ENCODE measurements around the gene MYZAP.

The MYZAP gene

GRCh38 chr15:57704441-57704840 lies 112.7 kb downstream of the MYZAP start:
- Histone ChIP-seq H3K27ac (ENCODE audit: low read length) (no peak overlapping the region), H3K36me3 (ENCODE audit: insufficient read depth, low read length) (peaks cover 7% of the 10 kb centered on the region), H4K20me1 (ENCODE audit: insufficient read depth, low read length) (no peaks in the 10 kb centered on the region), H3K27me3 (ENCODE audit: insufficient read depth, low read length, poor library complexity) (peaks cover 3% of the 10 kb centered on the region), H3K4me2 (ENCODE audit: insufficient read depth, low read length) (no peak overlapping the region), H3K9me3 (ENCODE audit: insufficient read depth, low read length, severe bottlenecking) (no peaks in the 10 kb centered on the region), H3K4me1 (ENCODE audit: insufficient read depth, low read length) (peaks cover 47% of the 10 kb centered on the region), H2AFZ (ENCODE audit: low read depth, low read length) (no peak overlapping the region; the same call in 1 of the 2 replicates), H3K9ac (ENCODE audit: low read depth, low read length) (no peak overlapping the region), H3K79me2 (ENCODE audit: insufficient read depth, low read length) (peaks cover 35% of the 10 kb centered on the region), H3K4me3 (ENCODE audit: low read depth in 1 of 2, low read length in 2 of 2) (no peak overlapping the region)
- ATAC-seq (ENCODE audit: insufficient read depth, low read depth) (no peak), DNase-seq (no peak)
- TF ChIP-seq EZH2 (IDR thresholded peaks at IDR 0.05; ENCODE audit: borderline replicate concordance, low read depth, low read length, severe bottlenecking) = no peak
- TF ChIP-seq CTCF (IDR thresholded peaks at IDR 0.05; ENCODE audit: borderline replicate concordance, extremely low read depth, low read length, poor library complexity, severe bottlenecking) = no peak

GRCh38 chr15:57705746-57706404 lies 114.2 kb downstream of the MYZAP start:
- no peaks in the 10 kb centered on the region for H3K27me3 ChIP-seq (ENCODE audit: insufficient read depth, low read length, poor library complexity)
- H3K4me2 ChIP-seq (ENCODE audit: insufficient read depth, low read length) = peak overlapping the region; percentile 59
- ATAC-seq (ENCODE audit: insufficient read depth, low read depth) = no peak
- peaks cover 4% of the 10 kb centered on the region; the same call in 1 of the 2 replicates for H4K20me1 ChIP-seq (ENCODE audit: insufficient read depth, low read length)
- peaks cover 55% of the 10 kb centered on the region for H3K4me1 ChIP-seq (ENCODE audit: insufficient read depth, low read length)
- H2AFZ ChIP-seq (ENCODE audit: low read depth, low read length) = peak overlapping the region; percentile 93
- peak overlapping the region; percentile 96 for H3K27ac ChIP-seq (ENCODE audit: low read length)
- DNase-seq = no peak
- no peak for TF ChIP-seq EZH2 (IDR thresholded peaks at IDR 0.05; ENCODE audit: borderline replicate concordance, low read depth, low read length, severe bottlenecking)
- no peak for TF ChIP-seq CTCF (IDR thresholded peaks at IDR 0.05; ENCODE audit: borderline replicate concordance, extremely low read depth, low read length, poor library complexity, severe bottlenecking)
- H3K9me3 ChIP-seq (ENCODE audit: insufficient read depth, low read length, severe bottlenecking) = no peaks in the 10 kb centered on the region
- peak overlapping the region; percentile 84 to 96; a peak in 3 of 4 replicates for H3K4me3 ChIP-seq (ENCODE audit: low read depth in 1 of 2, low read length in 2 of 2)
- peak overlapping the region; percentile 96 for H3K9ac ChIP-seq (ENCODE audit: low read depth, low read length)
- peaks cover 45% of the 10 kb centered on the region for H3K79me2 ChIP-seq (ENCODE audit: insufficient read depth, low read length)
- H3K36me3 ChIP-seq (ENCODE audit: insufficient read depth, low read length) = peaks cover 21% of the 10 kb centered on the region

GRCh38 chr15:57706405-57707209 lies 114.9 kb downstream of the MYZAP start, which contains the start of gene POLR2M:
Gene POLR2M (plus strand): TSS chr15:57706714. CDS start chr15:57706843, 129 bp downstream.
- H3K27ac ChIP-seq (ENCODE audit: low read length) = peak within 1 kb of the TSS; percentile 96
- peaks cover 10% of the 10 kb centered on the region; the same call in 1 of the 2 replicates for H4K20me1 ChIP-seq (ENCODE audit: insufficient read depth, low read length)
- H3K9me3 ChIP-seq (ENCODE audit: insufficient read depth, low read length, severe bottlenecking) = no peaks in the 10 kb centered on the region
- no peaks in the 10 kb centered on the region for H3K27me3 ChIP-seq (ENCODE audit: insufficient read depth, low read length, poor library complexity)
- H3K4me2 ChIP-seq (ENCODE audit: insufficient read depth, low read length) = peak within 1 kb of the TSS; percentile 91
- DNase-seq (peak; percentile 91), ATAC-seq (ENCODE audit: insufficient read depth, low read depth) (peak; percentile 89)
- H3K79me2 ChIP-seq (ENCODE audit: insufficient read depth, low read length) = peaks cover 49% of the 10 kb centered on the region
- peak within 1 kb of the TSS; percentile 96 for H3K9ac ChIP-seq (ENCODE audit: low read depth, low read length)
- TF ChIP-seq EZH2 (IDR thresholded peaks at IDR 0.05; ENCODE audit: borderline replicate concordance, low read depth, low read length, severe bottlenecking) (no peak), CTCF (IDR thresholded peaks at IDR 0.05; ENCODE audit: borderline replicate concordance, extremely low read depth, low read length, poor library complexity, severe bottlenecking) (peak; percentile 5)
- peaks cover 28% of the 10 kb centered on the region for H3K36me3 ChIP-seq (ENCODE audit: insufficient read depth, low read length)
- H3K4me1 ChIP-seq (ENCODE audit: insufficient read depth, low read length) = peaks cover 55% of the 10 kb centered on the region
- peak within 1 kb of the TSS; percentile 93 for H2AFZ ChIP-seq (ENCODE audit: low read depth, low read length)
- peak within 1 kb of the TSS; percentile 84 to 96 for H3K4me3 ChIP-seq (ENCODE audit: low read depth in 1 of 2, low read length in 2 of 2)
